Keratinocyte (primary cell): ENCODE data around the gene KIF17.

Experiments used
- CTCF ChIP-seq, 3 experiments: IDR thresholded peaks in 1 of 3; conservative IDR thresholded peaks in 1 of 3; optimal IDR thresholded peaks in 1 of 3; 2 replicates in 2 of 3; 3 replicates in 1 of 3; pipeline versions ENCODE3 to v1.5.1; 2011; ENCODE audit warnings: low read length in 3 of 3, mild to moderate bottlenecking in 3 of 3, moderate library complexity in 2 of 3, control low read depth in 1 of 3, inconsistent platforms in 1 of 3; ENCODE audit not compliant: insufficient read depth in 2 of 3; ENCODE audit errors: extremely low read depth in 1 of 3
- EZH2 ChIP-seq: IDR thresholded peaks from one replicate; pipeline ENCODE4 v1.6.1; 2012; ENCODE audit warnings: inconsistent platforms, mild to moderate bottlenecking, low read length, moderate library complexity

- TF ChIP-seq CTCF (optimal IDR thresholded peaks at IDR 0.05 in 1 of 3, IDR thresholded peaks at IDR 0.05 in 1 of 3, conservative IDR thresholded peaks at IDR 0.05 in 1 of 3; ENCODE audit: extremely low read depth in 1 of 3, insufficient read depth in 2 of 3, low read length in 3 of 3) = no peak
- no peak for TF ChIP-seq EZH2
Measured at GRCh38 chr1:20742671-20743070, 24.9 kb upstream of the KIF17 start.
